Keratinocyte (primary cell): Measurements from ENCODE around the gene RAPGEF4. TPM values are rescaled to one million over a fixed set of nuclear protein-coding genes. Genes with fewer than 3 reads are reported as not detected.

Experiments used
- DNase-seq: peaks from one replicate; pipeline ENCODE4 v3.0.0-alpha.2; 2011; ENCODE audit warnings: low read depth, missing footprints, low spot score
- FAIRE-seq: peaks from 2 replicates; lab custom pipeline; 2011; peaks lifted over from hg19 to GRCh38; lab: Jason Lieb, UNC
- H2AFZ ChIP-seq: 2 replicates; pipeline ENCODE4 v1.6.0; 2012; ENCODE audit warnings: low read length, control low read depth, inconsistent platforms; ENCODE audit not compliant: control insufficient read depth
- H3K27ac ChIP-seq: 2 replicates; pipeline ENCODE4 v1.5.1; 2011; ENCODE audit warnings: low read length; ENCODE audit not compliant: control insufficient read depth, insufficient read depth
- H3K27me3 ChIP-seq: 3 replicates; pipeline ENCODE4 v1.6.0; 2011; ENCODE audit warnings: low read length; ENCODE audit not compliant: control insufficient read depth, insufficient read depth; ENCODE audit errors: extremely low read depth
- H3K36me3 ChIP-seq, 2 experiments: 2 replicates in 1 of 2; 3 replicates in 1 of 2; pipeline ENCODE4 v1.5.1; 2011; ENCODE audit warnings: low read length in 2 of 2, mild to moderate bottlenecking in 1 of 2; ENCODE audit not compliant: control insufficient read depth in 2 of 2, insufficient read depth in 2 of 2; ENCODE audit errors: extremely low read depth in 1 of 2
- H3K4me1 ChIP-seq: 3 replicates; pipeline ENCODE4 v1.5.1; 2011; ENCODE audit warnings: low read length; ENCODE audit not compliant: control insufficient read depth, insufficient read depth; ENCODE audit errors: extremely low read depth
- H3K4me2 ChIP-seq: 3 replicates; pipeline ENCODE4 v1.6.0; 2011; ENCODE audit warnings: low read depth, low read length; ENCODE audit not compliant: control insufficient read depth, insufficient read depth; ENCODE audit errors: extremely low read depth
- H3K4me3 ChIP-seq, 3 experiments: fragments of 200-600 bp in 1 of 3; sonication (generic) in 1 of 3; 2 replicates in 2 of 3; 3 replicates in 1 of 3; pipeline ENCODE4 v1.5.1; 2011 to 2016; ENCODE audit warnings: low read length in 3 of 3, mild to moderate bottlenecking in 3 of 3, control low read depth in 2 of 3, inconsistent platforms in 1 of 3, low read depth in 1 of 3, mixed read lengths in 1 of 3, mixed run types in 1 of 3, moderate library complexity in 1 of 3; ENCODE audit not compliant: control insufficient read depth in 2 of 3, insufficient read depth in 2 of 3; ENCODE audit errors: extremely low read depth in 1 of 3
- H3K79me2 ChIP-seq: 2 replicates; pipeline ENCODE4 v1.6.0; 2012; ENCODE audit warnings: low read length; ENCODE audit not compliant: control insufficient read depth, insufficient read depth
- H3K9ac ChIP-seq: 3 replicates; pipeline ENCODE4 v1.6.0; 2011; ENCODE audit warnings: low read length; ENCODE audit not compliant: control insufficient read depth, insufficient read depth; ENCODE audit errors: extremely low read depth
- H3K9me1 ChIP-seq: 3 replicates; pipeline ENCODE4 v1.6.0; 2011; ENCODE audit warnings: low read length; ENCODE audit not compliant: control insufficient read depth, insufficient read depth; ENCODE audit errors: extremely low read depth
- H3K9me3 ChIP-seq: 2 replicates; pipeline ENCODE4 v1.5.1; 2012; ENCODE audit warnings: low read depth, low read length; ENCODE audit not compliant: control insufficient read depth
- H4K20me1 ChIP-seq: 3 replicates; pipeline ENCODE4 v1.6.0; 2011; ENCODE audit warnings: low read length; ENCODE audit not compliant: control insufficient read depth, insufficient read depth; ENCODE audit errors: extremely low read depth
- CTCF ChIP-seq, 3 experiments: IDR thresholded peaks in 1 of 3; conservative IDR thresholded peaks in 1 of 3; optimal IDR thresholded peaks in 1 of 3; 2 replicates in 2 of 3; 3 replicates in 1 of 3; pipeline versions ENCODE3 to v1.5.1; 2011; ENCODE audit warnings: low read length in 3 of 3, mild to moderate bottlenecking in 3 of 3, moderate library complexity in 2 of 3, control low read depth in 1 of 3, inconsistent platforms in 1 of 3; ENCODE audit not compliant: insufficient read depth in 2 of 3; ENCODE audit errors: extremely low read depth in 1 of 3
- EZH2 ChIP-seq: IDR thresholded peaks from one replicate; pipeline ENCODE4 v1.6.1; 2012; ENCODE audit warnings: inconsistent platforms, mild to moderate bottlenecking, low read length, moderate library complexity
- dilution Hi-C: fragments of 300-500 bp; cut with MboI; formaldehyde crosslinking; loops from one replicate; pipeline ENCODE4 v1.7.0; 2020; ENCODE audit warnings: low sequenced_read_pairs; ENCODE audit not compliant: extremely low pct_ligation_motif_present
- polyA plus RNA-seq, 5 experiments: library from polyadenylated mRNA; depleted of rRNA in 3 of 5; stranded (reverse) in 3 of 5; stranded (forward) in 1 of 5; unstranded in 1 of 5; fragments of >200 nt; gene quantifications; 1 replicate in 1 of 5; 2 replicates in 3 of 5; 3 replicates in 1 of 5; pipeline versions ENCODE4 v1.2.1 to v1.2.3, GENCODE V29; 2011 to 2012; ENCODE audit warnings: missing spikeins in 2 of 5, low read depth in 1 of 5, low replicate concordance in 1 of 5

RAPGEF4 gene
- polyA plus RNA-seq, 1 donor (not counting 4 experiments of a cell fraction or from before 2014, with no cell fraction given), result 1.6 TPM

- H3K79me2 ChIP-seq, result no peaks in the 10 kb centered on the region
- DNase-seq (no peak), FAIRE-seq (no peak)
- H3K4me1 ChIP-seq, result peaks cover 10% of the 10 kb centered on the region
- H3K9me3 ChIP-seq, result no peaks in the 10 kb centered on the region
- TF ChIP-seq CTCF (optimal IDR thresholded peaks at IDR 0.05 in 1 of 3, IDR thresholded peaks at IDR 0.05 in 1 of 3, conservative IDR thresholded peaks at IDR 0.05 in 1 of 3; ENCODE audit: extremely low read depth in 1 of 3, insufficient read depth in 2 of 3, low read length in 3 of 3) (no peak), EZH2 (no peak)
- H3K27ac ChIP-seq, result no peak overlapping the region
- no peak overlapping the region for H3K9ac ChIP-seq
- no peaks in the 10 kb centered on the region for H3K9me1 ChIP-seq
- H3K27me3 ChIP-seq, result peaks cover 4% of the 10 kb centered on the region
- dilution Hi-C loops, result no loop called here
- H2AFZ ChIP-seq, result no peak overlapping the region
- H3K4me3 ChIP-seq, result no peak overlapping the region
- no peaks in the 10 kb centered on the region for H3K36me3 ChIP-seq
- H4K20me1 ChIP-seq, result no peaks in the 10 kb centered on the region
- no peak overlapping the region for H3K4me2 ChIP-seq
Observed at GRCh38 chr2:172887280-172887679, 151.6 kb downstream of the RAPGEF4 start.

GRCh38 chr2:172888714-172889669 is 153.3 kb downstream of the RAPGEF4 start:
- Histone ChIP-seq H3K4me3 (no peak overlapping the region), H3K36me3 (no peaks in the 10 kb centered on the region), H4K20me1 (no peaks in the 10 kb centered on the region), H3K9ac (no peak overlapping the region), H3K27ac (no peak overlapping the region), H3K9me3 (no peaks in the 10 kb centered on the region), H3K9me1 (no peaks in the 10 kb centered on the region), H3K4me2 (no peak overlapping the region), H3K4me1 (peaks cover 9% of the 10 kb centered on the region), H3K27me3 (peaks cover 9% of the 10 kb centered on the region), H3K79me2 (no peaks in the 10 kb centered on the region), H2AFZ (no peak overlapping the region)
- dilution Hi-C loops, result no loop called here
- no peak for DNase-seq
- TF ChIP-seq EZH2 (no peak), CTCF (optimal IDR thresholded peaks at IDR 0.05 in 1 of 3, IDR thresholded peaks at IDR 0.05 in 1 of 3, conservative IDR thresholded peaks at IDR 0.05 in 1 of 3; ENCODE audit: extremely low read depth in 1 of 3, insufficient read depth in 2 of 3, low read length in 3 of 3) (no peak)
- FAIRE-seq, result no peak
